ENCODE measurements around the gene POU2F1. TPM values are rescaled to one million over a fixed set of nuclear protein-coding genes. Genes with fewer than 3 reads are reported as not detected.
A peak's percentile ranks its signal among the peaks of the same experiment; 100 is the strongest.

The POU2F1 gene
- total and polyA plus RNA-seq, 9 donors = 3.9 to 24.6 (median 17.0) TPM

GRCh38 chr1:167440345-167440744 is 219.7 kb downstream of the POU2F1 start:
- no peak overlapping the region for H3K4me3 ChIP-seq
- WGBS, 3 donors = 94 to 97% (median 96%) methylated on average over 4 of the region's 4 CpGs
- DNase-seq = no peak

GRCh38 chr1:167440776-167441175 is 220.1 kb downstream of the POU2F1 start:
- H3K27me3 ChIP-seq = no peaks in the 10 kb centered on the region
- no peak overlapping the region for H3K4me3 ChIP-seq
- no peak overlapping the region for H3K27ac ChIP-seq
- TF ChIP-seq EP300 (IDR thresholded peaks at IDR 0.05) (no peak), CTCF (IDR thresholded peaks at IDR 0.05) (no peak), POLR2A (IDR thresholded peaks at IDR 0.05) (no peak)
- intact Hi-C loops (cut with DNase I) = loop anchor here (5.0 to 10.0 kb wide), 3 partner anchors 166 to 373 kb away; no protein-coding TSS in a partner anchor
- H3K36me3 ChIP-seq = no peaks in the 10 kb centered on the region
- DNase-seq = no peak
- no peaks in the 10 kb centered on the region for H3K4me1 ChIP-seq (ENCODE audit: insufficient read depth)
- H3K9me3 ChIP-seq = no peaks in the 10 kb centered on the region
- 93 to 95% (median 94%) methylated on average over 8 of the region's 8 CpGs for WGBS, 3 donors

More at GRCh38 chr1:167440345-167440744, 219.7 kb downstream of the POU2F1 start:
- H3K36me3 ChIP-seq = no peaks in the 10 kb centered on the region
- intact Hi-C loops (cut with DNase I) = loop anchor here (5.0 to 10.0 kb wide), 3 partner anchors 166 to 373 kb away; no protein-coding TSS in a partner anchor
- TF ChIP-seq CTCF (IDR thresholded peaks at IDR 0.05) (no peak), EP300 (IDR thresholded peaks at IDR 0.05) (no peak), POLR2A (IDR thresholded peaks at IDR 0.05) (no peak)
- no peaks in the 10 kb centered on the region for H3K9me3 ChIP-seq
- no peak overlapping the region for H3K27ac ChIP-seq
- no peaks in the 10 kb centered on the region for H3K27me3 ChIP-seq
- H3K4me1 ChIP-seq (ENCODE audit: insufficient read depth) = no peaks in the 10 kb centered on the region

- no peak for DNase-seq
- no peak overlapping the region for H3K27ac ChIP-seq
- no peaks in the 10 kb centered on the region for H3K36me3 ChIP-seq
- no peak overlapping the region for H3K4me3 ChIP-seq
- no peak for TF ChIP-seq POLR2A (IDR thresholded peaks at IDR 0.05)
- no peak for TF ChIP-seq EP300 (IDR thresholded peaks at IDR 0.05)
- no peak for TF ChIP-seq CTCF (IDR thresholded peaks at IDR 0.05)
- intact Hi-C loops (cut with DNase I) = loop anchor here (5.0 to 10.0 kb wide), 3 partner anchors 166 to 374 kb away; no protein-coding TSS in a partner anchor
- no peaks in the 10 kb centered on the region for H3K27me3 ChIP-seq
- WGBS, 3 donors = 93 to 97% (median 97%) methylated on average over 3 of the region's 3 CpGs
- no peaks in the 10 kb centered on the region for H3K9me3 ChIP-seq
- H3K4me1 ChIP-seq (ENCODE audit: insufficient read depth) = no peaks in the 10 kb centered on the region
Measured at GRCh38 chr1:167441222-167441621, 220.5 kb downstream of the POU2F1 start.

- 45% methylated on average over 12 of the region's 12 CpGs for WGBS, 3 donors
Measured at GRCh38 chr1:167442142-167442848, 221.6 kb downstream of the POU2F1 start.

More at GRCh38 chr1:167442142-167442848, 221.6 kb downstream of the POU2F1 start:
- H3K27me3 ChIP-seq = no peaks in the 10 kb centered on the region
- H3K9me3 ChIP-seq = no peaks in the 10 kb centered on the region
- H3K27ac ChIP-seq = no peak overlapping the region
- H3K4me3 ChIP-seq = no peak overlapping the region
- TF ChIP-seq POLR2A (IDR thresholded peaks at IDR 0.05) = no peak
- peak; percentile 55 to 70 (median 58) for TF ChIP-seq CTCF (IDR thresholded peaks at IDR 0.05)
- H3K4me1 ChIP-seq (ENCODE audit: insufficient read depth) = no peaks in the 10 kb centered on the region
- intact Hi-C loops (cut with DNase I) = loop anchor here (5.0 to 10.0 kb wide), 3 partner anchors 167 to 375 kb away; no protein-coding TSS in a partner anchor
- DNase-seq = peak; percentile 63 to 84 (median 77)
- H3K36me3 ChIP-seq = no peaks in the 10 kb centered on the region

All from ovary (tissue), 9 donors.